GM18868 (cell line): ENCODE data around the gene ABCD4.
"Not testable (repeated sequence)": the region's sequence is repeated elsewhere in the genome, so short reads cannot be mapped to it uniquely, and the experiment has no call there.

Source experiments
- ATAC-seq: cut with Tn5 transposase; IDR thresholded peaks from one replicate; pipeline ENCODE4 v1.9.1; 2021; ENCODE audit warnings: mild to moderate bottlenecking, moderate library complexity; ENCODE audit not compliant: unreplicated experiment

ABCD4 gene

DNA sequence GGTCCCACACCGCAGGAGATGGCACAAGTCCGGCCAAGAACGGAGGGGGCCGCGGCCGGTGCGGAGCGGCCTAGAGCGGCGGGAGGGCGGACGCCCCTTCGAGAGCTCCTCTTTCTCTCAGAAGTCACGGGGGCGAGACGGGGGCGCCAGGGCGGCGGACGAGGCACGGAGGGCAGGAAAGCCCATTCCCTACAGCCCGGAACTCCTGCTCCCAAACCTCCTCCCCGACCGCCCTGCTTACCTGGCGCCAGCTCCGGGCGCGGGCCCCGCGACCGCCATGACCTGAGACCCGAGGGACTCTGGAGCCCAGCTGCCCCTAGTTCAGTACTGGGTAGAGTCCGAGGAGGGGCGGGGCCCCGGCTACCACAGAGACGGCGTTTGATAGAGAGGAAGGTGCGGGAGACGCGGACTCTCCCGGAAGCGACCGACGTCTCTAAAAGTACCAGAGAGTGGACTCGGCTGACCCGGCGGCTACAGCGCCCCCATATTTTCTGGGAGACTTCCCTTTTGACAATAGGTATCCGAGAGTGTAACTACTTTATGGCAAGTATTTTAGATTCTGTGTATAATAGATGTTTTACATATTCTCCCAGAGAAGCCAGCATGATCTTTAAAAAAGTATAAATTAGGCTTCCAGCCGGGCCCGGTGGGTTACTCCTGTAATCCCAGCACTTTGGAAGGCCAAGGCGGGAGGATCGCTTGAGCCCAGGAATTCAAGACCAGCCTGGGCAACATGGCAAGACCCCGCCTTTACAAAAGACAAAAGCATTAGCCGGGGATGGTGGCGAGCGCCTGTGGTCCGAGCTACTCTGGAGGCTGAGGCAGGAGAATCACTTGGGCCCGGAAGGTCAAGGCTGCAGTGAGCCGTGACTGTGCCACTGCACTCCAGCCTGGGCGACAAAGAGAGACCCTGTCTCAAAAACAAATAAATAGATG, at the start of gene ABCD4:
Gene ABCD4 (minus strand): TSS at position 301 of the 936 bp plus-strand sequence. CDS start 22 bp downstream, at position 279.
- ATAC-seq: peak; percentile 99

DNA sequence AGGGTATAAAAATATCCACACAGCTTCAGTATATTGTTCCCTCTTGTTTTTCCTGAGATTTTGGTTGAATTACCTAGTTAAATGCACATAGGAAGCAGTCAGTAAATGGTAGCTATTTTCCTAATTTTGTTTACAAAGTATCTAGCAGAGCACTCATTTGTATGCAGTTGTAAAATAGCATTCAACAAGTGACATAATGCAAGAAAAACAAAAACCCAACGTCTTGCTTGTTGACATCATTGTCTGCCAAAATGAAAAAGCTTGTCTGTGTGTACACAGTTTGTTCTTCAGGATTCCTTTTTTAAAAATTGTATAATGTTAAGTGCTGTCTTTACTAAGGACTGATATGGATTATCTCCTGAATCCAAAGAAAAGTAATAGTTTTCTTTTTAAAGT, 48.2 kb upstream of the ABCD4 start:
- ATAC-seq: no peak

DNA sequence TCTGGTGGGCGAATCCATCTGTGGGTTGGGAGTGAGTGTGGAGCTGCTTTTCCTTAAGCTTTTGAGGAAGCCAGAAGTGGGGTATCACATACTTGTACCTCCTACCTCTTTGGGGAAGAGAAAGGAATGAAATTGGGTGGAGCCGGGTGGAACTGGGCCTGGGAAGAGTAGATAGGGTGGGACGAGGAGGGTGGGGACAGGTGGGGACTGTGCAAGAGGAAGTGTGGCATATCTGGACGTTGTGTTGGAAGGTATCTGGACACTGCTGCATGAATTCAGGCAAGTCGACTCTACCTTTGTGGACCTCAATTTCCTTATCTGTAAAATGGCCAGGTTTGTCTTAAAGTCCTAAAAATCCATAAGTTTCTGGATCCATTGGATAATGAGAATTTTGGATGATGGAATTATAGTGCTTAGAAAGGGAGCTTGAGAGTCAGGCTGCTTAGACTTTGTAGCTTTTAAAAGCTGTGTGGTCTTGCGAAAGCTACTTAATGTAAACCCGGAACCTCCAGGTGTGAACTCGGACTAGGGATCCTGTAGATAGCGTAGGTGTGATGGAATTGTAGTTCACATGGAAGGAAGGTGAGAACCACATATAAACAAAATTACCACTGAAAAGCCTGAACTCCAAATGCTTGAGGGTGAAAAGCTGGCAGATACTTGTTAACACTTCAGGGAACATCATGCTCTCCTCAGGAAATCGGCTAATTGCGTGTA, 47.6 kb upstream of the ABCD4 start:
- no peak for ATAC-seq

DNA sequence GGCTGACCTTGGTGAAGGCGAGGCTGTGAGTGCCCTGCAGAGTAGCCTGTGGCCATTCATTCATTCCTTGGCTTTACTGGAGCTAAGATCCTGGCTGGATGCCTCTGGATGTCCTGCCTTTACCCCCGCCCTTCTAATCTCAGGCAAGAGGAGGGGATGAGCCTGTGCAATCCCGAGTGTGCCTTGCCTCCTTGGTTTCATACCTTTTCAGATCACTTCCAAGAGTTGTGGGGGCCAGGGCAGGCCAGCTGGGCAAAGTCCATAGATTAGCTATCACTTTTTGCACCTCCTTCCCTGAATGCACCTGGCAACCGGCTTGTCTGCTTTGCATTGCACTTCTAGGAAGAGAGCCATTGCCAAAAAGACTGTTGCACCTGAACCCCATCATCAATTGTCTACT, 47.0 kb upstream of the ABCD4 start:
- ATAC-seq: no peak

DNA sequence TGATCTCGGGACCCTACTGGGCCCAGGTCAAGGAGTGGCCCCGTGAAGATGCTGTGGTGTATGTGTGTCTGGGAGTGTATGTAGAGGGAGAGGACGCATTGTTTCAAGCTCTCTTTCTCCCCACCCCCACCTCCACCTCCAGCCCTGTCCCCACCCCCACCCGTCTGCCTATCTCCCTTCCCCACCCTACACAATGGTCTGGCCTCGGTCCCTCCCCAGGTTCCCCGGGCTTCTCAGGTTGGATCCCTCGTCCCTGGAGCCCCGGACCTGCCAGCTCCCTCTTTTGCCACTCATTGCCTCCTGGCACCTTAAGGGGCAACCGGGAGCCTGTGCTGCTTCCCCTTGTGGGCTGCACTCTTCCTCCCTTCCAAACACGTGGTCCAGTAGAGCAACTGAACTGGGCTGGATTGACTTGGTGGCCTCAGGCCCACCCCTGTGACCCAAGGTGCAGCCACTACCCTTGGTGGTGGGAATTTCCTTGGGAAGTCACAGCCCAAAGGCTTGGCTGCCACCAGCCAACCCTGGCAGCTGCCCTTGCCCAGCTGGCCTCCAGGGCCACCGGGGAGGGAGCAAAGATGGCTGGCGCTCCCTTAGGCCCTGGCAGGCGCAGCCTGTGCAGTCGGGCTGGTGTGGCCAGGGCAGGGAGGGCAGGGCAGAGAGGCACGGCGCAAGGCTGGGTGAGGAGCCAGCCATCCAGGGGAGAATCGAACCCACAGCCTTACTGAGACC, 46.2 kb upstream of the ABCD4 start:
- ATAC-seq: no peak

DNA sequence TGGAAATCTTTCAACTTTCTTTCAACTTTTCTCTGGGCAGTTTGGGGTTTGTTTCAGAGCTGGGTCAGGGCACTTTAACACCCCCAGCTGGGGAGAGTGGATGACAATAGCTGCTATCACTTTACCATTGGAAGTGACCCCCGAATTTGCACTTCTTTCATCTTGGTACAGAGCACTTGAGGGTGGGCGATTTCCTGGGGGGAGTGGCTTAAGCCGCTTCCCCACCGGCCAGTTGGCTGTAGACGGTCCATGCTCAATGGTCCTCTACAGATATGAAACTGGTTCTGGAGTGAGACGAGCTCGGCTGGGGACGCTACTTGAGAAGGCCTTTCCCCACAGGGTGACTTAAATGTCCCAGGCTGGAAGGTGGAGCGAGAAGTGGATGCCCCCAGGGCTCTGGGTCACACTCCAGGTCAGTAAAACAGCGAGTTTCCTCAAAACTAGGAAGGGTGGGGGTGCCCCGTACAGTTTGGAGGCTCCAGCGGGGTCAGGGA, 45.6 kb upstream of the ABCD4 start, which contains the start of gene VRTN:
Gene VRTN (plus strand): TSS at position 231 of the 494 bp plus-strand sequence. CDS start 8,313 bp downstream, outside the sequence.
- ATAC-seq: no peak

DNA sequence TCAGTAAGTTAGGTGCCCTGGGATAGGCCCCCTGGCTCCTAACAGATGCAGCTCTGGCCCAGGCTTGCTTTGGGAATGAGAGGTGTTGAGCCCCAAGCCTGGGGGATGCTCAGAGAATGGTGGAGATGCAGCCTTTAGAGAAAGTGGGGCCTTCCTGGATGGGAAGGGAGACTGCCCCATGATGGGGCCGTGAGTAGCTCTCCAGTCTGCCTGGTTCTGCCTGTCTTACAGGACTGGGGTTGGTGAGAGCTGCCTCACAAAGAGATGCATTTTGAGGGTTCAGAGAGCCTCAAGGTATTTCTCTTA, 45.0 kb upstream of the ABCD4 start:
- no peak for ATAC-seq

DNA sequence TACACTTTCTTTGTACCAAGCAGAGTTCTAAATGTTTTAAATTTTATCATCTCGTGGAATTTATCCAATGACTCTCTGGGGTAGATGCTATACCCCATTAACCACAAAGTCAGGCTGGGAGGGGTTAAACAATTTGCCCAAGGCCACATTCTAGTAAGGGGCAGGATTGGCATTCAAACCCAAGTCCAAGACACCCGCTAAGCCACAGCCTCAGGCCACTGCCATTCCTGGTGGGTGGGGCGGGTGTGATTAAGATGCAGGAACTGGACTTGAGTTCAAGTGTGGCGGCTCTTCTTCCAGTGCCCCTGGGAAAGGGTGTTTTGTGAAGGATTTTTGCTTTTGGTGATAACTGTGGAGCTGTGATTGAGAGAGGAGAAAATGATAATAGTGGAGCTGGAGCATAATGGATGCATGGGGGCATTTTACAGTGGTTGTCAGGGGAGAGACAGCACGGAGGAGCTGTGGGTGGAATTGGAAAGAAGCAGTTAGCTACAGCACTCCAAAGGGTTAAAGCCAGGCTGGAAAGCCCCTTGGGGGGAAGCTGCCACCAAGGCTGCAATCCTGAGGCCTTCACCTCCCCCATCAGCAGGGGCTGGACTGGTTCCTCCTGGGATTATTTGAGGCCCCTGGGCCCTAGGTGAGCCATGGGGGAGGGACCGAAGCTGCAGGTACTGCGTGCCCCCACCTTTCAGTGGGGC, 44.5 kb upstream of the ABCD4 start:
- no peak for ATAC-seq

DNA sequence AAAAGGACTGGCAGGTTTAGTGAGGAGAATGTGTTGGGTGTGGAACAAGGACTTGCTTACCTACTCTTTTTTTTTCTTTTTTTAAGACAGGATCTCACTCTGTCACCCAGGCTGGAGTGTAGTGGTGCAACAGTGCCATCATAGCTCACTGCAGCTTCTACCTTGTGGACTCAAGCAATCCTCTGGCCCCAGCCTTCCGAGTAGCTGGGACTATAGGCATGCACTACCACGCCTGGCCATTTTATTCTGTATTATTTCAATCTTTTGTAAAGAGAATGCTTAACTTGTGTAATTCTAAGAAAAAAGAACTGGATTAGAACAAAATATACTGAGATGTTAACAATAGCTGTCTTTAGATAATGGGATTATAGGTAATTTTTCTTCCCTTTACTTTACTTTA, 43.6 kb upstream of the ABCD4 start:
- ATAC-seq: no peak

DNA sequence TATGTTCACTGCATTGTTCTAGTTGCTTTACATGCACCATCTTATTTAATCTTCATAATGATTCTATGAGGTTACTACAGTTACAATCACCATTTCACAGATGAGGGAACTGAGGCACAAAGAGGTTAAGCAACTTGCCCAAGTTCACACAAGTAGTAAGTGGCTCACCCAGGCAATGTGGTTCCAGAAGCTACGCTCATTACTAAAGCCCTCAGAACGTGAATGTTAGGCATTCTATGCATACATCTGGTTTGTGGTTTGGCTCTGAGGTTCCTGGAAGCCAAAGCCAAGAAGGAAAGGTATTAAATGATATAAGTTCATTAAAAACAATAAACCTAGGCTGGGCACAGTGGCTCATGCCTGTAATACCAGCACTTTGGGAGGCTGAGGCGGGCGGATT, 31.2 kb upstream of the ABCD4 start:
- ATAC-seq: no peak

DNA sequence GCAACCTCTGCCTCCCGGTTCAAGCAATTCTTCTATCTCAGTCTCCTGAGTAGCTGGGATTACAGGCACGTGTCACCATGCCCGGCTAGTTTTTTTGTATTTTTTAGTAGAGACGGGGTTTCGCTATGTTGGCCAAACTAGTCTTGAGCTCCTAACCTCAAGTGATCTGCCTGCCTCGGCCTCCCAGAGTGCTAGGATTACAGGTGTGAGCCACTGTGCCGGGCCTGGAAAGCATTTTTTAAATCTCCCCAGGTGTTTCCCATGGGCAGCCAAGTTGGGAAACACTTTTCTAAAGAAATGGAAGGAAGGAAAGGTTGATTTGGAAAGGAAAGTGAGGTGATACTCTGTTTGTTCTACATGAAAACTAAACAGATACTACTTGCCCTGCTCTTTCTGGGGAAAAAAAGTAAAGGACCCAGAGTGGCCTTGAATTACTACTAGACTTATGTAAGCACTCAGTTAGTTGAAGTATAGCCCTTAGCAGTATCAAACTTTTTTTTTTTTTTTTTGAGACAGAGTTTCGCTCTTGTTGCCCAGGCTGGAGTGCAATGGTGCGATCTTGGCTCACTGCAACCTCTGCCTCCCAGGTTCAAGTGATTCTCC, 27.3 kb upstream of the ABCD4 start:
- ATAC-seq: not testable (repeated sequence)

DNA sequence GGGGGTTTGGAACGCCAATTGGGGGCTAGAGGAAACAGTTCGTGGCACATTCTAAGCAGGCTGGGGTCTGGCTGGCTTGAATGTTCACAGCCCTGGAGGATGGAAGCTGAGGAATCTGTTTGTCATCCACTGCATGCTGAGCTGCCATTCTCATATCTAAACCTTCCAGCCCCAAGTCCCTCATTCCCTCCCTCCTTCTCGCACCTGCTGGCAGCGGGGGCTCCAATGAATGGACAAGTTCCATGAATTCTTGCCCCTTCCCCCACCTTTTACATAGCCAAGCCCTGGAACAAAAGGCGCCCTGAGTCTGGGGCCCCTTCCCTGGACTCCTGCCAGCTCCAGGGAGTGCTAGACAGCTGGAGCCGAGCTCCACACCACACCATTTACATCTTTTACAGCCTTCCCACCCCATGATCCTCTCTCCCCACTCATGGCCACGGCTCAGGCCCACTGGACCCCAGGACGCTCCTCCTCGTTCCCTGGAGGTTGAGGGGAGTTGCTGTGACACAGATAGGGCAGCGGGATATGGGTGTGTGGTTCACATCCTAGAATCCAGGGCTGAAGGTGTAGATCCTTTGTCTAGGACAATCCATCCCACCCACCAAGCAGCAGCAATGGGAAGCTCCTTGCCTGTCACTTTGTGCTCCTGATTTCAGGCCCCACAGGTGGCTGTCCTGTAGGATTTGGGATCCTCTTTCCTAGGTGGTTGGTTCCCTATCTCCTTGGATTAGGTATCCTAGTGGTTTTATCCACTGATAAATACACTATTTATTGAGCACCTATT, 23.8 kb upstream of the ABCD4 start:
- no peak for ATAC-seq

DNA sequence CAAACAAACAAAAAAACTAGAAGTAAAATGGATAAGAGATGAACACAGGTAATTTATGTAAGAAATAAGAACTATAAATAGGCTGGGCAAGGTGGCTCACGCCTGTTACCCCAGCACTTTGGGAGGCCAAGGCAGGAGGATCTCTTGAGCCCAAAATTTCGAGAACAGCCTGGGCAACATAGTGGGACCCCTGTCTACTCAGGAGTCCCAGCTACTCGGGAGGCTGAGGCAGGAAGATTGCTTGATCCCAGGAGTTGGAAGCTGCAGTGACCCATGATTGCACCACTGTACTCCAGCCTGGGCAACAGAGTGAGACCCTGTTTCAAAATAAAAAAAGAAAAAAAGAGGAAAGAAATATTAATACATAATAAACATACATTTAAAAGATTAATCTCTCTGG, 22.7 kb upstream of the ABCD4 start:
- no peak for ATAC-seq

DNA sequence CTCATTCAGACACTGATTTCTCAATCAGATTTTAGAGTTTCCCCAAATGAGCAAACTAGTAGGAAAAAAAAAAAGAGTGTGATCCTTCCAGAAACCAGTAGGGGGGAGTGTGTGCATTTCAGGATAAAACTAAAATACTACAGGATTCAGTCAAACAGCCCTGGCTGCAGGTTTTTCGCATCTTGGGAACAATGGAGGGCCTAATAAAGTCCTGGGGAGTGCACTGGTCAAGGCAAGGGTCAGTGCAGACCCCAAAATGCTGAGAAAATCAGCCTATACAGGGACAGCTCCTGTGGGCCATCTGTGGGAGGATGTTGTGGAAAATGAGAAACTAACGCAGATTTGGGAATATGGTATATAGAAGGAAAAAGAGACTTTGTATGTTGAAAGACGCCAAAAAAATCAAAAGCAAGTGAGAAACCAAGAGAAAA, 22.2 kb upstream of the ABCD4 start:
- ATAC-seq: no peak

DNA sequence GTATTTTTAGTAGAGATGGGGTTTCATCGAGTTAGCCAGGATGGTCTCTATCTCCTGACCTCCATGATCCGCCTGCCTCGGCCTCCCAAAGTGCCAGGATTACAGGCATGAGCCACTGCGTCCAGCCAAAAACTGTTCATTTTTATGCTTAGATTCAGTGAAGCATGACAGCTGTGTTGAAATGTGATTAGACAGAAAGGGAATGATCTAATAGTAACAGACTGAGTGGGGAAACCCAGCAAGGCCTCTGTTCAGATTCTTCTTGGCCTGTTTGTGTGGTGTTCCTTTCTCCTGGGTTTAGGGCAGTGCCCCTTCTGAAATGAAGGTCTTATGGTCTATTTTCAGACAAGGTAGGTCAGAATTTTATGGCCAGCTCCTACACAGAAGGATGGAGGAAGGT, 11.8 kb upstream of the ABCD4 start:
- no peak for ATAC-seq

DNA sequence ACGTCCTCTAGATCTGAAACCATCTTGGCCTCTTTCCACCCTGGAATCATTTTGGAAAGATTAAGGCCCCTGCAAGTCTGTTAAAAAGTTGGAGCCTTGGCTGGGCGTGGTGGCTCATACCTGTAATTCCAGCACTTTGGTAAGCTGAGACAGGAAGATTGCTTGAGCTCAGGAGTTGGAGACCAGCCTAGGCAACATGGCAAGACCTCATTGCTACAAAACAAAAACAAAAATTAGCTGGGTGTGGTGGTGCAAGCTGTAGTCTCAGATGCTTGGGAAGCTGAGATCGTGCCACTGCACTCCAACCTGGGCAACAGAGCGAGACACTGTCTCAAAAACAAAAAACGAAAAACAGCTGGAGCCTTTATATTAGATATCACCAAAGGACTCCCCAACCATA, 10.9 kb upstream of the ABCD4 start:
- no peak for ATAC-seq

DNA sequence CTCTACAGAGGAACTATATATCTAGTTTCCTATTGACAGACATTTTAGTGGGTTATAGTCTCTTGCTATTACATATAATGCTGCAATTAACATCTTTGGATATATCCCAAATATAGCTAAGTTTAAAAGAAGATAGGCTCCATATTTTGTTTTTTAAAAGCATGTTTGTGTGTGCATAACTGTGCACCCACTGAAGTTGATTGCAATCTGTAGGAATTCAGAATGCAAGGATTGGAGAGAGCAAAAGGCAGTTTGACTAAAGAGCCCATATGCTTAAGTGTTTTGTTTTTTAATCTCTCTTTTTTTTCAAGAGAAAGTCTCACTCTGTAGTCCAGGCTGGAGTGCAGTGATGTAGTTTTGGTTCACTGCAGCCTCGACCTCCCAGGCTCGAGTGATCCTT, 9.4 kb upstream of the ABCD4 start:
- no peak for ATAC-seq

DNA sequence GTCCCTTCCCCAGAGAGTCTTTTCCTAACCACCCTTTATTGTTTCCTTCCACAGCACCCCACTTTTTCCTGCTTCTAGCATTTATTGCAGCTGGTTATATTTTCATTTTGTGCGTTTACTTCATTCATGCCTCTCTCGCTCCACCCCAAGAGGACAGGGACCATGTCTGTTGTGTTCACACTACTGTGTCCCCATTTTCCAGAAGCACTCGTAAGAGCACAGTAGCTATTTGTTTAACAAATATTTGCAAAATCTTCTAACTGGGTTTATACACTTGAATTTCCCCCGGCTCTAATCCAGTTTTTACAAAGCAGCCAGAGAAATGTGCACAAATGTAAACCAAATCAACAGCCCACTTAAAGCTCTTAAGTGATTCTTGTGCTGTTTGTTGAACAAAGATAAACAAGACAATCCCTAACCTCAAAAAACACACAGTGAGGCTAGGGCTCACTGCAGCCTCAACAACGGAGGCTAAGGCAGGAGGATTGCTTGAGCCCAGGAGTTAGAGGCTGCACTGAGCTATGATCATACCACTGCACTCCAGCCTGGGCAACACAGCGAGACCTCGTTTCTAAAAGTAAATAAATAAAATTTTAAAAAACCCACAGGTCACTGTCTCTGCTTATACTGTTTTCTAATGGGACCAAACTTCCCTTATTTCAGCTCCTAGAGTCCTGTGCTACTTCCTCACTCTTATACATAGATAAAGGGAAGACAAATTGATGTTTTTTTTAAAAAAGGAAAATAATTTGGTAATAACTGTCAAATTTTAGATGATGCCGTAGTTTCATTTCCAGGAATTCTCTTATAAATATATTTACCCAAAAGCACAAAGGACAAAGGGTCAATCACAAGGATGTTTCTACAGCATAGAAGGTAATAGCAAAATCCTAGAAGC, 6.6 kb upstream of the ABCD4 start:
- ATAC-seq: no peak

DNA sequence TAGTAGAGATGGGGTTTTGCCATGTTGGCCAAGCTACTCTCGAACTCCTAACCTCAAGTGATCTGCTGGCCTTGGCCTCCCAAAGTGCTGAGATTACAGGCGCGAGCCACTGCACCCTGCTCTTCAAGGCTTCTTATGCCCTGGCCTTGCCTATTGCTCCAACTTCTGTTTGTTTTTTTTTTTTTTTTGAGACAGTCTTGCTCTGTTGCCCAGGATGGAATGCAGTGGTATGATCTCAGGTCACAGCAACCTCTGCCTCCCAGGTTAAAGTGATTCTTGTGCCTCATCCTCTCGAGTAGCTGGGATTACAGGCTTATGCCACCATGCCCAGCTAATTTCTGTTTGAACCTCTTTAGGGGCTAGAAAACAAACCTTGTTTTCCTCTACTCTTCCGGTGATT, 6.0 kb upstream of the ABCD4 start:
- no peak for ATAC-seq
